GM11168 (cell line): Measurements from ENCODE around the gene RHBG.

Experiments used
- in situ Hi-C: fragments of 300-500 bp; cut with MboI; formaldehyde crosslinking; loops from one replicate; pipeline ENCODE4 v1.12.0; 2022; ENCODE audit warnings: low sequenced_read_pairs; ENCODE audit not compliant: unreplicated experiment

Gene RHBG

DNA sequence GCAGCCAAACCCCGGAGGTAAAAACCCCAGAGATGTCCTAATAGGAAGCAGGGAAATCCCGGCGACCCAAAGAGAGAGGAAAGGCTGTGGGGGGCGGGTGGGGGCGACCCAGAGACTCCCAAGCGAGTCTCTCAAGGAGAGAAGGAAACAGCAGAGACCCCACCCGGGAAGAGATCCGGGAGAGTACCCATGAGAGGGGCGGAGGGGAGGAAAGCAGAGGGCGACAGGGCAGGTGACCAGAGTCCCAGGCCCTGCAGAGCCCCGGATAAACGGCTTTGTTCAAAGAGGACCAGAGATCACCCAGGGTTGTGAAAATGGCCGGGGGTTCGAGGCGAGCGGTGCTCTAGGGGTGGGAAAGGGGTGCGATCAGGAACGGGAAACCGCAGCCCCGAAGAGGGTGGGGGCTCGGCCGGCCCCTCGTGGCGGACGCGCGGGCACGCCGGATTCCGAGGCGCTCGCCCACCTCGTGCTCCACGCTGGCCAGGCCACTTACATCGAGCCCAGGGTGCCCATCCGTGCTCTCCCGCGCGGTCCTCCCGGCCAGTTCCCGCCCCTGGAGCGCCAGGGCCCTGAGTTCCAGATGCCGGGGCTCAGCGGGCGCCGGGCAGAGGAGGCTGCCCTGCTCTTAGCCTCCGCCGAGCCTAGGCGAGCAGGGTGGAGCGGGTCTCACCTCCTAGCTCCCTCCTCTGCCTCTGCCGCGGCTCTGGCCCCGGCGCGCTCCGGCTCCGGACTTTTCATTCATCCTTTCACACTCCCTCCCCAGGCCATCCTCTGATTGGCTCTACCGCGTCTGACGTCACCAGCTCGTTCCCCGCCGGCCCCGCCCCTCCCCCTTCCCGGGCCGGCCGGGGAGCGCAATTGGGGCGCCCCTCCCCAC, 52.3 kb downstream of the RHBG start:
- in situ Hi-C loops, result no loop called here

DNA sequence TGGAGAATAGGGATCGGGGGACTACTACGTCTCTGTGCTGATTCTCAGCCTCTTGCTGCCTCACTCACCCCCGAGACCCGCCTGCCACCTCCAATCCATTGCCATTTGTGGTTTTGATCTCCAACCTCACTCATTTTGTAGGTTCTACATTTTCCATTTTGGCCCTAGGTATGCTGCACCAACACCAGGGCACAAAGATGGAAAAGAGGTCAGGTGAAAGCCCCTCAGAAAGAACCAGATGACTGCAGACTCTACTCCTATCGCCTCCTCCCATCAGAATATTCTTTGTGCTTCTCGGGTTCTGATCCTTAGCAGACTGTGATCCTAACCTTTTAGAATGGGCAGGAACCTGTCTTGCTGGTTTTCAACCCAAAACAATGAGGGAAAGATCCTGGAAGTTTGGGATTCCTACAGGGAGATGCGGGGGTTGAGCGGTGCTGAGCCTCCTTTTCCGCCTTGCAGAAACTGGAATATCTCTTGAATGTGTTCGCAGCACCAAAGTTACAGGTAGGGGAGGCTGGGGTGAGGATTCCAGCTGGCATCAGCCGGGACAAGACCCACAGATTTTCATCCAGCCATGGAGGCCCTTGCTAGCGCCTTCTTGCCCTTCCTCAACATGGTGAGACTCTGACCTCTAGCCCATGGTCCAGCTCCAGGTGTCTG, 53.1 kb downstream of the RHBG start:
- in situ Hi-C loops, result no loop called here

DNA sequence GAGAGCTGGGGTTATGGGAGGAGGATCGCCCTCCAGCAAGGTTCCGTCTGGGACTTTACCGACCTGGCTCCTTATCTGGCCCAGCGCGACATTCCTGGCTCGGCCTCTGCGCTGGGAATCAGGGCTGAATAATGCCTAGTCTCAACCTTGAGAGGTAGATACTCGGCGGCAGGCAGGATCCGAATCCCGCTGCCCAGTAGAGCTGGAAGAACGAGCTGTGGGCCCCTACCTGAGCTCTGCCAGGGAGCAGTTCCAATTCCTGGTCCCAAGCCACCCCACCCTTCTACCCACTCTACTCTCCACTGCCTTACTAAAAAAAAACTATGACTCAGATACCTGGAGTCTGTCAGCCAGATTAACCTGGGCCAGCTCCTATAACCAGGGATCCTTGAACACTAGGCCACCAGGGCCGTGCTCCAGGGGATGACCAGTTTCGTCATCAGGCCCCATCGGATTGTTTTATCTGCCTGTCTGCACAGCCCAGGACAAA, 53.6 kb downstream of the RHBG start:
- in situ Hi-C loops, result no loop called here

DNA sequence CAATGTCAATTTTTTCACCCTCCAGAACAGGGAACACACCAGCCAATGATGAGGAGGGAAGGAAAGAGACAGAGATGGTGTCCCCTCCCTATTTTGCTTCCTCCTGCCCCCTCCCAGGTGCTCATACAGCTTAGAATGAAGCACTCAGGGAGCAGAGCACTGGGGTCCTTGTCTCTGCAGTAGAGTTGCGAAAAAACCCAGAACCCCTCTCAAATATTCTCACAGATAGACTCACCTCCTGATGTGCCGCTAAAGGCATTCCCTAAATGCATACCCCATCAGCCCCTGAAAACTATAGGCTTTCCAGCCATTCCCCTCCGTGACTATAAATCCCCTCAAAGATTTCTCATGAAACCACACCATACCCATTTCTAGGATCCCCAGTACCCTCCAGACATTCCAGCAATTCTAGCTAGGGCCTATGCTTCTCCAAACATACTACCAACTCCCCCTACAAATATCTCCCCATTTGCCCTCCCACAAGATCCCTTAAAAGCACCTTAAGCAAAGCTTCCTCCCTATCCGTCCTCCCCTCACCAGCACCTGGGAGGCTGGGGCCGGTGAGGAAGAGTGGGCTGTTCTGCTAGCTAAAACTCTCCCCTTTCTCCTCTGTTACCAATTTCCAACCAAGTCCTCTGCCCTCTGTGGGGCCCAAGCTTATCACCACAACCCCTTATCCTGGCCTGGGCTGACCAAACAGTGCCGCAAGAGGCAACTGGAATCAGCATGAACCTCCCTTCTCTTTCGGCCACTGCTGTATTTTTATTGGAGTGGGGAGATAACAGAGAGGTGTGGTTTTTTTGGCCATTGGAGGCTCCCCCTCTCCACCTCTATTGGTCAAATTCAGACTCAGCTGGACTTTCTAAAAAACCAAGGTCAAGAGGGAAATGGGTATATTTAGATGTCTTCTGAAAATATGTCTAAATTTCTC, 54.7 kb downstream of the RHBG start:
- in situ Hi-C loops, result no loop called here

DNA sequence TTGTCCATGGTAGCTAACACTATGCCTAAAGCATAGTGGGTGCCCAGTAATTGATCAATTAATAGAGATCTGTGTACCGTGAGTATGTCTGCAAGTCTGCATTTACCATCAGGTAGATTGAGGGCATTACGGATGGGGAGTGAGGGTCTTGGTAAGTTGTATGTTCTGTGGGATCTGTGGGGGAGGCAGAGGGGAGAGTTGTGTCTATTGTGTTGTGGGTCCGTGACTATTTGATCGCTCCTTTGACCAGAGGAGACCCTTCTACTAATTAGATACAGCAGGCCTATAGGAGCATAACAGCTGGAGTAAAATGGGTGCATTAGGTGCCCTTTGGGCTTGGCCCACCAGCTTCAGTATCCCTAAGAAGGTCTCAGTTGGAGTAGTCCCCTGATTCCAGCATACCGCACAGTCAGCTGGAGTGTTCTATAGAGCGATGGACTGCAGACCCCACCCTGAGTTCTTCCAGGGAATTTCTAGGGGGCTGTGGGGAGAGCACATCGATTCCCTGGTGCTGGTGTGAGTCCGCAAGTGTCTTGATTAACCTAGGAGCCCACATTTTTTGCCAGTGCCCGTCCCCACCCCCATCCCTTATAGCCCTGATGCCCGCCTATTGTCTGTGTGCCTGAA, 55.9 kb downstream of the RHBG start:
- in situ Hi-C loops, result no loop called here

DNA sequence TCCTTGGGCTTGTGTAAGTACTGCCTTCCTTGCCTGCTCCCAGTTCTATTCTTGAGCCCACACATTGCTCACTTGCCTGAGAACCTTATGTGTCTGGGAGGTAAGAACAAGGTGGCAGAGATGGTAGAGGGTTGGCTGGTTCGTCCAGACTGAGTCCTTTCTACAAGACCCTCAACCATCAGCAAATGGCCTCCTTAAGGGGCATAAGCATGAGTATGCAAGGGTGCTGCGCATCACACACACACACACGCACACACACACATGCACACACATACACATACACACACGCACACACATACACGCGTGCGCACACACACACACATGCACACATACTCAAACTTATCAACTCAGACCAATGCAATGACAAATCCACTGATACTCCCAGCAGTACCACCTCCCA, 56.9 kb downstream of the RHBG start:
- in situ Hi-C loops, result no loop called here

DNA sequence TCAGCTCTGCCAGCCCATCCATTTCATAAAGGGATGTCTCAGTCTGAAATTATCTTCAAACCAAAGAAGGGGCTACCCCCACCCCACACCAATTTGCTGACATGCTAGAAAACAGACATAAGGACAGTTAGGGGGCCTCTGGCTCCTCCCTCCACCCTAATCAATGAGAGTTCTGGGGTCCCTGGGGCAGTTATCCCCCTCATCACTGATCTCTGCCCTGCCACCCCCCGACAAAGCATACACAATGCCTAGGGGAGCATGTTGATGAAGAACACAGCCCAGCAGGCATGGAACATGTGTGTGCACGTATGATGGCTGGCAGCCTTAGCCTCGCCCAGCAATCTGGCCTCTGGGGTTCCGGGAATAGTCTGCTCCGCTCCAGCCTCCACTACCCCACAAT, 58.9 kb downstream of the RHBG start:
- in situ Hi-C loops, result no loop called here

DNA sequence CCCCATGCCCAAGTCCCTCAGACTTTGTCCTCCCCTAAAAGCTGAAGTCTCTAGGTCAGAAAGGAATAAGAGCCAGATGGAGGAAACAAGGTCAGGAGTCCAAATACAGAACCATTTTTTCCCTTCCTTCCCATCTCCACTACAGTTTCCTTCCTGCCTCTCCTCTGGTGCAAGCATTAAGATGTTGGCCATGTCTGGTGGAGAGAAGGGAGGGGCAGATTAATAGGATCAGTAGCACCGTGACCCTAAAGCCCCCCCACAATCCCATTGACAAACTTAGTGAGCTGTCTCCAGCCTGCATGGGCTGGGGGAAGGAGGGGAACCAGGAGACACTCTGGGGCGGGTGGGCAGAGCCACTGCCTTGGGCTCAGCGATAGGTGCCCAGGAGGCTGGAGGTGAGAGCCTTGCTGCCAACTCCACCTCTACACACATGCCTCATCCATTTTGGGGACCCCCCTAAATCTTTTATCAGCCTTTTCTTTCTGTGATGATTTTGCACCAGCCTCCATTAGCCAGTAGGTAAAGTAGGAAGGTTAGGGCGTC, 59.8 kb downstream of the RHBG start:
- in situ Hi-C loops, result no loop called here

DNA sequence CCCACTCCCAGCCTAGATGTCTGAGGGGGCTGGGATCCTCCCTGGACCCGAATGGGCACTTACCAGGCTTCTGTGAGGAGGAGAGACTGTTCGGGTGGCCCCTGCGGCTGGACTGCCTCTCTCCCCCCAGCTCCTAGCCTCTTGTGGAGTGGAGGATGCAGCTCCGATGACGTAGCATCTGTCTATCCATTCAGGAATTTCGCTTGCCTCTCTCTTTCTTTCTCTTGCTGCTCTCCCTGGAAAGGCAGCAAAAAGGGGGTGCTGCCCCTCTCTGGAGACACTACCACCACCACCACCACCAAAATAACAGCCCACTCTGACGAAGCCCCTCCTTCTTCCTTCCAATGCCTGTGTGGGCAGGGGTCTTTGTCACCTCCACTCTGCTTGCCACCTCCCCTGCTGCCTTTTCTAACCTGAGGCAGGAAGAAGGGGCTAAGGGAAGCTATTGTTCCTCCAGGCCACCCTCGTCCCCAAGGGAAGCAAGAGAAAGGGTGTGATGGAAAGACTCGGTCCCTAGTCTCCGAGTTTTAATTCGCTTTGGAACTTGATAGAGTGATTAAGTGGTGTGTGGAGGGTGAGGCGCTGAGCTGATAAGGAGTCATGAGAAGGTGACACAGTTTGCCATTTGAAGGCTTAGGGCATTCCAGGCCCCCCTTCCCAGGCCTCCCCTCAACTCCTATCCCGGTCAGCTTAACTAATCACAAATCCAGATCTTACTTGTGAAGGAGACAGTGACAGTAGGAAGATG, 60.5 kb downstream of the RHBG start:
- in situ Hi-C loops, result no loop called here

DNA sequence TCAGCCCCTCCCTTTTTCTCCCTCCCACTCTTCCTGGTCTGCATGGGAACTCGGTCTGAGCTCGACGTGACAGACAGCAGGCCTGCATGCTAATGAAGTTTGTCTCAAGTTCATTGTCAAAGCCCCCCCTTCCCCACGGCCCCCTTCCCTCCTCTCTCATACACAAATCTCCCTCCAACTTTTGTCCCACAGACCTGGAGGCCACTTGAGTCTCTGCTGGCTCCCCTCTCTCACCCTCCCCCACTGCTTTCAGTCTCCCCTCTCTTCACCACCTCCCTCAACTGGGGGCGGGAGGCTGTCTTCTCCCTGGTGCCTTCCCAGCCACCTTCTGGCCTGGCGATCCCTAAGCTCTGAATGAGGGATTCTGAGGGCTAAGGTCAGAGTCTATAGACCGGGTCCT, 61.3 kb downstream of the RHBG start:
- in situ Hi-C loops, result no loop called here

DNA sequence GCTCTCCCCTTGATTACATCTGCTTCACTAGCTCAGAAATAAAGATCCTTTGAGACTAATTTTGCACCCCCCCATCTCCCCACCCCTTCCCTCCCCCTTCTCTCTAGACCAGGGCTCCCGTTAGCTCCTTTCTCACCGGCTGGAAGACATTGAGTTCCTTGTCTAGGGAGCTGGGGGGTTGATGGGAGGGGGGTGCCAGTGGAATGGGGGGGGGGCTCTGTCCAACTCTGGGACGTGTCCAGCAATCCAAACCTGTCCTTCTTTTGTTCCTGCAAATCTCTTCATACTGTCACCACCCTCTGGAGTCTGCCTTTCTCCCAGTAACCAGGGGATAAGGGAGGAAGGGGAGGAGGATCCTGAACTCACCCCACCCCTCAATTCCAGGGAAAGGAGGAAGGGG, 61.9 kb downstream of the RHBG start:
- in situ Hi-C loops, result no loop called here

DNA sequence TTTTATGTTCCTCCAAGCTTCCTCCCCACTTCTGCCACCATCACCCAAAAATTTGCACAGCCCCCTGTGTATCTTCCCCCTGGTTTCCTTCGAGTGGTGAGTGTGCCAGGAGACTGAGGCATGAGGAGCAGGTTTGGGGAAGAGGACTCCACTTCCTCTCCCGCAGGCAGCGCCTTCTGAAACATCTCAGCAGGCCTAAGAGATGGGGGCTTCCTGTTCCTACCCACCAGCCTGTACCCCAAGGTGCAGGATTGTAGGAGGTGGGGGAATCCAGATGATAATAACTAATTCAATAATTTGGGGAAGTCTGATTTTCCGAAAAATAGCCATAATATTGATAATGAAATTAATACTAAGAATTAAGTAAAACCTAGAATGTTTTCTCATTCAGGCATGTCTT, 62.4 kb downstream of the RHBG start:
- in situ Hi-C loops, result no loop called here

DNA sequence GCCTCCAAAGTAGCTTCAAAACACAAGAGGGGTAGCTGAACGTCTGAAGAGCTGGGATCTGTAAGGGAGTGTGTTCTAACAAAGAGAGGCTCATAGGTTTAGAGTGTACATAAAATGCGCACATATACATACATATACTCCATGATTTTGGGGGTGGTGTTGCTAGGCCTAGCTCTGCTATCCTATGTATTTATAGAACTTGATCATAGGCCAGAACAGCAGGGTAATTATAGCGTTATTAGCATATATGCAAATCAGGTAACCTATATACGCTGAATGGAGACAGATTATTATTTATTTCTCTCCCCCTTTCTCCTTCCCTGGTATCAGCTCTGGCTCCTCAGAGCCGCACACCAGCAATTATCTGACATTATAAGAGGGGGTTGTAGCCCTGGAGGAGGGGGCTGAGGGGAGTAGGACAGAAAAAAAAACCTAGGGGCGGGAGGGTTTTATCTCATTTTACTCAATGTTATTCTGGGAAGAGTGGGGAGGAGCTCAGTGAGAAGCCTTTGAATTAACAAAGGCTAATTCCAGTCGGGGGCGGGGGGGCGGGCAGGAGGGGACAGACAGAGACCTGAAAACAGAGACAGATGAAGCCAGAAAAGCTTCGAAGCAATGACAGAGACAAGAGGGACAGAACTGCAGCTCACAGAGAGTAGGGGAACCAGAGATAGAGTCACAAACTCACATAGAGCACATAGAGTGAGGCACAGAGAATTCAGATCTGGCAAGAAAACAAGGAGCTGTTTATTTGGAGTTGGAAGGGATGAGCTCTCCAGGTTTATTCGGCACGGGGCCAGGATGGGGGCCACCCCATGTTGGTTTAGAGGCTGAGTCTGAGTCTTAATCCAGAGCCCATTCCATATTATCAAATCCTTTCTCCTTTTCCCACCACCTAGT, 63.0 kb downstream of the RHBG start:
- in situ Hi-C loops, result no loop called here

DNA sequence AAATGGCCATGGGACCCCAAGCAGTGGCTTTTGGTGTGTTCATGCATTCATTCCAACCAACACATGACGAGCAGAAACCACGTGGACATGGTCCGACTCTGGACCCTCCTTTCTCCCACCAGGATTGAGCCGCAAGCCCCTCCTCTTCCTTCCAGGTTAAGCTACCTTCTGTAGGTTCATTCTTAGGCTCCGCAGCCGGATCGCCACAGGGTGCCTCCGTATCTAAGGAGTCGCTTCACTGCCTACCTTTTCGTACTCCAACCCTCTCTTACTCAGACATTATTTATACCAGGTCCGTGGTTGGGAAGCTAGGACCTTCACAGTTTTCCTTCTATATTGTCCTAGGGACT, 63.6 kb downstream of the RHBG start:
- in situ Hi-C loops, result no loop called here

DNA sequence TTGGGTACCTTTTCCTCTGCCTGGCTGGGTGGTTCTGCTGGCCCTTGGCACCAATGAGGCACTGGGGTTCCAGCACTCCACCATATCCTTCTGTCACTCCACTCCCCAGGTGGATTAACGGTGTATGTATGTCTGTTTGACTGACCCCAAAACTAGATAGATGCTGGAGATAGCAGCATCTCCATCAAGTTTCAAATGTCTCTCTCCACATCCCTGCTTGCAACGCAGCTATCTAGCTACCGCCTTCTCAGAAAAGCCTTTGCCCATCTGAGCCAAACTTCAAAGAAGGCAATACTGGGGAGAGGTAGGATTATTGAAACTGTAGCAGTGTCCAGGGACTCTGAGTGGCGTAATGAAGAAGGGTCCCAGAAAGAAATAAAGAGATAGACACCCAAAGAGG, 64.0 kb downstream of the RHBG start:
- in situ Hi-C loops, result no loop called here

DNA sequence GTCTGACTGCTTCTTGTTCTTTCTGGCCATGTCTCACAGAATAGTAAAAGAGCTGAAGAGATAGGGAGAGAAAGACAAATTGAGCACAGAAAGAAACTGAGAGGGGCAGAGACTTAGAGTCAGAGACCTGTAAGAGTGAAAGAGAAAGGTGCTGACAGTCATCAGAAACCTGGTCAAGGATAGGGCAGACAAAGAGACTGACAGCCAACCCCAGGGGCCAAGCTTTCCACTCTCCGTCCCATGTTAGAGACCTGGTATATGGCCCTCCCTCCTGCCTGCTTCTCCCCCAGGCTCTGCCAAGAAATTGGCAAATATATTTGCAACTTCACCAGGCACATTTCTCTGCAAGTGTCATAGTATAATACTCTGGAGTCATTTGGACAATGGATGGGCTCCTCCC, 64.6 kb downstream of the RHBG start:
- in situ Hi-C loops, result no loop called here
